Medulla oblongata (tissue), 1 donor: ENCODE data around the gene TEX52.

Experiments
- DNase-seq: peaks from one replicate; pipeline ENCODE4 v3.0.0-alpha.2; 2015; ENCODE audit errors: extremely low spot score

The TEX52 gene

GRCh38 chr12:2832550-2833127 lies 24.2 kb downstream of the TEX52 start:
- no peak for DNase-seq

GRCh38 chr12:2829275-2829674 lies 27.6 kb downstream of the TEX52 start:
- no peak for DNase-seq

GRCh38 chr12:2826721-2827515 lies 29.9 kb downstream of the TEX52 start:
- DNase-seq = no peak

GRCh38 chr12:2826036-2826435 lies 30.8 kb downstream of the TEX52 start:
- DNase-seq = no peak

- peak; percentile 64 for DNase-seq
These were observed 31.7 kb downstream of the TEX52 start for GRCh38 chr12:2825132-2825531.

- no peak for DNase-seq
These were observed 32.3 kb downstream of the TEX52 start for GRCh38 chr12:2824541-2824940.

- no peak for DNase-seq
These were observed 33.4 kb downstream of the TEX52 start for GRCh38 chr12:2823483-2823882.

- no peak for DNase-seq
These were observed 36.4 kb downstream of the TEX52 start for GRCh38 chr12:2820432-2820831.

GRCh38 chr12:2819810-2820209 lies 37.0 kb downstream of the TEX52 start:
- DNase-seq = no peak

- DNase-seq = peak; percentile 68
These were observed 43.3 kb downstream of the TEX52 start for GRCh38 chr12:2813214-2814185.

- DNase-seq = peak; percentile 100
These were observed 44.3 kb downstream of the TEX52 start, which contains the start of gene ITFG2 for GRCh38 chr12:2812290-2813213. Gene ITFG2, plus strand, starts transcription at chr12:2812668. Its CDS starts 93 bp downstream, at chr12:2812761.

- DNase-seq = no peak
These were observed 45.0 kb downstream of the TEX52 start for GRCh38 chr12:2811801-2812200.

GRCh38 chr12:2806700-2807099 lies 50.1 kb downstream of the TEX52 start:
- no peak for DNase-seq

- DNase-seq = no peak
These were observed 51.7 kb downstream of the TEX52 start for GRCh38 chr12:2805143-2805520.

GRCh38 chr12:2804393-2805142 lies 52.3 kb downstream of the TEX52 start:
- peak; percentile 72 for DNase-seq

GRCh38 chr12:2803635-2804392 lies 53.0 kb downstream of the TEX52 start:
- no peak for DNase-seq

- no peak for DNase-seq
These were observed 55.6 kb downstream of the TEX52 start for GRCh38 chr12:2801044-2801783.

GRCh38 chr12:2800046-2800570 lies 56.7 kb downstream of the TEX52 start:
- no peak for DNase-seq
